Heart right ventricle (tissue), 16 donors: ENCODE results near the gene ANKRD13B. TPM values are rescaled to one million over a fixed set of nuclear protein-coding genes. Genes with fewer than 3 reads are reported as not detected.
A peak's percentile ranks its signal among the peaks of the same experiment; 100 is the strongest.

Source experiments
- ATAC-seq, 8 donors: fragments of 200-7000 bp; cut with Tn5 transposase; one replicate each; pipeline ENCODE4 v1.9.1; 2020; ENCODE audit warnings: mild to moderate bottlenecking in 8 of 8, moderate library complexity in 8 of 8, moderate number of reproducible peaks in 1 of 8
- DNase-seq, 2 donors: peaks; one replicate each; pipeline ENCODE4 v3.0.0-alpha.2; 2020
- H3K27ac ChIP-seq, 10 donors: fragments of 200-600 bp; sonication (generic) in 2 of 10; one replicate each; pipeline versions ENCODE4 v1.5.0 to v1.8.0; 2020 to 2022; ENCODE audit warnings: mild to moderate bottlenecking in 3 of 10
- H3K27me3 ChIP-seq, 7 donors: fragments of 200-600 bp; one replicate each; pipeline ENCODE4 v1.8.0; 2021 to 2022; ENCODE audit warnings: mild to moderate bottlenecking in 2 of 7
- H3K36me3 ChIP-seq, 9 donors: fragments of 200-600 bp; sonication (generic) in 1 of 9; one replicate each; pipeline versions ENCODE4 v1.5.0 to v1.8.0; 2020 to 2022; ENCODE audit warnings: mild to moderate bottlenecking in 2 of 9
- H3K4me1 ChIP-seq, 9 donors: fragments of 200-600 bp; sonication (generic) in 1 of 9; one replicate each; pipeline versions ENCODE4 v1.5.0 to v1.8.0; 2020 to 2022; ENCODE audit warnings: mild to moderate bottlenecking in 4 of 9
- H3K4me3 ChIP-seq, 10 donors: fragments of 200-600 bp; sonication (generic) in 2 of 10; one replicate each; pipeline versions ENCODE4 v1.5.0 to v1.8.0; 2020 to 2022; ENCODE audit warnings: mild to moderate bottlenecking in 7 of 10, moderate library complexity in 2 of 10
- H3K9me3 ChIP-seq, 11 donors: fragments of 200-600 bp in 10 of 11; sonication (generic) in 2 of 11; one replicate each; pipeline versions ENCODE4 v1.5.0 to v1.8.0; 2013 to 2022; ENCODE audit warnings: mild to moderate bottlenecking in 2 of 11, control low read depth in 1 of 11, moderate library complexity in 1 of 11
- CTCF ChIP-seq, 9 donors: fragments of 200-600 bp; sonication (generic) in 2 of 9; IDR thresholded peaks; one replicate each; pipeline versions ENCODE4 v1.5.0 to v1.8.0; 2021 to 2022; ENCODE audit warnings: antibody characterized with exemption in 9 of 9, mild to moderate bottlenecking in 5 of 9, moderate library complexity in 1 of 9
- WGBS, 2 donors: extraction: QIAGEN DNeasy Blood & Tissue Kit; methylation state at CpG; one replicate each; pipeline ENCODE4 v1.1.7; 2013; ENCODE audit warnings: inconsistent platforms in 1 of 2; 5-methylcytosine and 5-hydroxymethylcytosine counted together
- intact Hi-C, 10 donors: fragments of 100-400 bp; cut with DNase I; formaldehyde crosslinking; loops; one replicate each; pipeline versions ENCODE4 v1.11.1 to v1.14.2; 2022
- polyA plus RNA-seq, 2 donors: library from polyadenylated mRNA; stranded (reverse); fragments of 200-250 nt; gene quantifications; one replicate each; pipeline ENCODE4 v1.2.3, GENCODE V29; 2013
- total RNA-seq, 10 donors: library from RNA; stranded (reverse); fragmentation: NEBNext Ultra II Directional in 3 of 10; extraction: Animal tissue kit (Norgen Biotek cat#: 25700) in 3 of 10; gene quantifications; one replicate each; pipeline versions ENCODE4 v1.2.1 to v1.2.4, GENCODE V29; 2021 to 2023
- donor health status: Arrhythmogenic right ventricular cardiomyopathy.
- donor health status: ischemic (EF 13 %, LVEDD 7.1; RV severe dilation, severe dysfunction).
- donor health status: healthy with polysubstance abuse.
- donor health status: DM: no; HTN: yes; CAD: no.
- donor health status: DM: no; HTN: no; CAD: no.
- donor health status: ischemic (EF 25% LVEDD 6.9; RV normal size, moderate dysfunction).
- donor health status: ischemic (EF 25% LVEDD 5.7; RV mildly dilated, moderate dysfunction).
- donor health status: healthy.
- donor health status: DM: yes; HTN: yes; CAD: no.
- donor health status: Ischemic cardiomyopathy.
- donor health status: ischemic (EF 35%, LVEDD 5.7; RV mildly dilated, moderate dysfunction).
- donor health status: nonischemic (EF 11% LVEDD 7.7; RV severe dilation, severe dysfunction).
- donor health status: DM: yes; HTN: yes; CAD: no.
- donor health status: PGD.
- donor health status: ischemic (EF 29% LVEDD 5.4; RV normal size, mild dysfunction).
- donor health status: nonischemic (EF 23%, LVEDD 6.1; RV moderate dilation, normal function).

The ANKRD13B gene
- total and polyA plus RNA-seq, 12 donors = 2.5 to 9.7 (median 5.7) TPM

- Histone ChIP-seq H3K27ac (peak overlapping the region in 1 of 10 donors; percentile 20), H3K9me3 (no peaks in the 10 kb centered on the region), H3K4me3 (no peak overlapping the region), H3K4me1 (peaks cover 6 to 35% (median 16%) of the 10 kb centered on the region in 9 donors), H3K36me3 (peaks cover 8 to 95% (median 51%) of the 10 kb centered on the region in 9 donors), H3K27me3 (no peaks in the 10 kb centered on the region)
- no peak for TF ChIP-seq CTCF (IDR thresholded peaks at IDR 0.05)
- WGBS, 2 donors = 70 to 78% methylated on average over 21 to 22 of the region's 22 CpGs
- intact Hi-C loops = loop anchor here in 2 of 10 donors (5.0 to 10.0 kb wide), 2 partner anchors 35 to 47 kb away; partner anchors contain the start of gene CORO6 (in 1 of the 2)
- ATAC-seq (peak in 3 of 8 donors; percentile 3 to 14 (median 11)), DNase-seq (peak in 1 of 2 donors; percentile 16)
These were observed 15.3 kb upstream of the ANKRD13B start for GRCh38 chr17:29577385-29578211.

- Histone ChIP-seq H3K27ac (no peak overlapping the region), H3K9me3 (no peaks in the 10 kb centered on the region), H3K36me3 (peaks cover 8 to 98% (median 52%) of the 10 kb centered on the region in 9 donors), H3K4me3 (no peak overlapping the region), H3K4me1 (peaks cover 0 to 35% (median 12%) of the 10 kb centered on the region in 9 donors), H3K27me3 (no peaks in the 10 kb centered on the region)
- intact Hi-C loops = loop anchor here in 2 of 10 donors (5.0 to 10.0 kb wide), 2 partner anchors 33 to 46 kb away; partner anchors contain the start of gene CORO6 (in 1 of the 2)
- WGBS, 2 donors = 93 to 94% methylated on average over 14 of the region's 14 CpGs
- ATAC-seq (no peak), DNase-seq (no peak)
- TF ChIP-seq CTCF (IDR thresholded peaks at IDR 0.05) = no peak
These were observed 14.1 kb upstream of the ANKRD13B start for GRCh38 chr17:29578626-29579485.

GRCh38 chr17:29579866-29580771 is 12.8 kb upstream of the ANKRD13B start:
- H3K36me3 ChIP-seq = peaks cover 8 to 86% (median 41%) of the 10 kb centered on the region in 9 donors
- peak; percentile 62 to 81 (median 73) for ATAC-seq

More at GRCh38 chr17:29579866-29580771, 12.8 kb upstream of the ANKRD13B start:
- TF ChIP-seq CTCF (IDR thresholded peaks at IDR 0.05) = peak; percentile 85 to 93 (median 91)
- DNase-seq = peak; percentile 81 to 87
- intact Hi-C loops = loop anchor here in 6 of 10 donors (1.0 to 10.0 kb wide), 5 partner anchors 11 to 512 kb away; partner anchors contain the start of gene CORO6 (in 1 of the 6)
- no peak overlapping the region for H3K4me3 ChIP-seq
- peaks cover 0 to 47% (median 24%) of the 10 kb centered on the region in 9 donors for H3K4me1 ChIP-seq
- H3K9me3 ChIP-seq = no peaks in the 10 kb centered on the region
- WGBS, 2 donors = 63 to 64% methylated on average over 15 of the region's 15 CpGs
- H3K27me3 ChIP-seq = no peaks in the 10 kb centered on the region
- H3K27ac ChIP-seq = peak overlapping the region in 3 of 10 donors; percentile 23 to 34 (median 24)
